Astrocyte of the cerebellum (primary cell): ENCODE data around the gene FOXN1.
"Not testable (repeated sequence)": the region's sequence is repeated elsewhere in the genome, so short reads cannot be mapped to it uniquely, and the experiment has no call there.

Experiments used
- DNase-seq: peaks from one replicate; pipeline ENCODE4 v3.0.0-alpha.2; 2011; ENCODE audit warnings: low read depth
- H3K4me3 ChIP-seq: 2 replicates; pipeline ENCODE4 v1.5.1; 2011; ENCODE audit warnings: mild to moderate bottlenecking, low read depth, low read length, moderate library complexity
- CTCF ChIP-seq: IDR thresholded peaks from 2 replicates; pipeline ENCODE4 v1.5.1; 2012; ENCODE audit warnings: low read length, low read depth, moderate library complexity, mild to moderate bottlenecking; ENCODE audit errors: missing control alignments
- in situ Hi-C: cut with HindIII; loops from 2 replicates; pipeline ENCODE4 v1.10.0; 2017; ENCODE audit warnings: low sequenced_read_pairs

FOXN1 gene

GRCh38 chr17:28505986-28506665 is at the start of gene FOXN1:
FOXN1 (plus strand) TSS chr17:28506348; CDS start chr17:28523970, 17,622 bp downstream.
- no peak within 1 kb of the TSS for H3K4me3 ChIP-seq
- no peak for DNase-seq
- in situ Hi-C loops: no loop called here
- no peak for TF ChIP-seq CTCF

- in situ Hi-C loops: no loop called here
- no peak for TF ChIP-seq CTCF
- H3K4me3 ChIP-seq: no peak overlapping the region
- no peak for DNase-seq
These were observed 48.3 kb upstream of the FOXN1 start for GRCh38 chr17:28457890-28458289.

- H3K4me3 ChIP-seq, in situ Hi-C loops, DNase-seq: not testable (repeated sequence)
These were observed 47.3 kb upstream of the FOXN1 start for GRCh38 chr17:28458881-28459280.

- TF ChIP-seq CTCF: no peak
- DNase-seq: no peak
- in situ Hi-C loops: no loop called here
- H3K4me3 ChIP-seq: no peak overlapping the region
These were observed 45.2 kb upstream of the FOXN1 start for GRCh38 chr17:28460901-28461300.

- in situ Hi-C loops: no loop called here
- H3K4me3 ChIP-seq: no peak overlapping the region
- DNase-seq: no peak
- TF ChIP-seq CTCF: no peak
These were observed 40.1 kb upstream of the FOXN1 start for GRCh38 chr17:28466001-28466400.

- no peak overlapping the region for H3K4me3 ChIP-seq
- TF ChIP-seq CTCF: no peak
- no peak for DNase-seq
- in situ Hi-C loops: no loop called here
These were observed 39.6 kb upstream of the FOXN1 start for GRCh38 chr17:28466521-28467048.

- no peak overlapping the region for H3K4me3 ChIP-seq
- no peak for TF ChIP-seq CTCF
- peak; percentile 12 for DNase-seq
- in situ Hi-C loops: no loop called here
These were observed 38.6 kb upstream of the FOXN1 start for GRCh38 chr17:28467456-28468025.

GRCh38 chr17:28468033-28468735 is 38.0 kb upstream of the FOXN1 start:
- not testable (repeated sequence) for DNase-seq, H3K4me3 ChIP-seq

More at GRCh38 chr17:28468033-28468735, 38.0 kb upstream of the FOXN1 start:
- in situ Hi-C loops: not testable (repeated sequence)
